ENCODE results near the gene PTPN14.

PTPN14 gene

DNA sequence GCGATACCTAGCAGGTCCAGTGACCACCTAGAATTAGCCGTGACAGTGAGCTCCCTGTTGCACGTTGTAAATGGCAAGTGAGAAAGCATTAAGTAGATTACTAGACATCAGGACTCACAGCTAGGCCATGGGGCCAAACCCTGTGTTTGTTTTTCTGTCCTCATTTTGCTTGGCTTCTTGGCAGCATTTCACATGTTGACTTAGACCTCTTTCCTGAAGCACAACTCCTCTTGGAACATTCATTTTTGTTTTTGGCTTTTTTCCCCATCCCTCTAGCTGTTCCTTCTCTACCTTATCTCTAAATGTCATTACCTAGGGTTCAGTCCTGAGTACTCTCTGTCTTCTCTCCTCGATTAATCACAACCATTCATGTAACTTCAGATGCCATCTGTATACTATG is 16.9 kb upstream of the PTPN14 start:
- no peak for DNase-seq (ENCODE audit: low read depth in 2 of 2)

DNA sequence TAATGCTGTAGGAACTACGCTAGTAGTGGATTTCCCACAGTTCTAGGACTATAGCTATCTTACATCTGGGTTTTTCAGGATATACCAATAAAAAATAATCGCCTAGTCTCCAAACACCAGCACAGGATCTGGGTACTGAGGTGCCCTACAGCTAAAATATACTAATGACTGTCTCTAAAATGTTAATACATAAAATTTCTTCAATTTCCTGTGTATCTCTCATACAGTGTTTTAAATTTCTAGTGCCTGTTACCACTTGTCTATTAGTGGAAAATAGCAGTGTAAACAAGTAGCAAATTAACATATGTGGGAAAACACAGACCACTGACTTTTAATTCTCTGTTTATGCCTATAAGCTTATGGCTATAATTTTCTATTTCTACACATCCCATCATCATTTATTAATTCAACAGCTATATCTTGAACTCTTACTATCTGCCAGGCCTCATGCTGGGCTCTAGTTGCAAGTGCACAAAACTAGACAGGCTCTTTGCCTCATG is 16.1 kb upstream of the PTPN14 start:
- no peak for DNase-seq (ENCODE audit: low read depth in 2 of 2)

DNA sequence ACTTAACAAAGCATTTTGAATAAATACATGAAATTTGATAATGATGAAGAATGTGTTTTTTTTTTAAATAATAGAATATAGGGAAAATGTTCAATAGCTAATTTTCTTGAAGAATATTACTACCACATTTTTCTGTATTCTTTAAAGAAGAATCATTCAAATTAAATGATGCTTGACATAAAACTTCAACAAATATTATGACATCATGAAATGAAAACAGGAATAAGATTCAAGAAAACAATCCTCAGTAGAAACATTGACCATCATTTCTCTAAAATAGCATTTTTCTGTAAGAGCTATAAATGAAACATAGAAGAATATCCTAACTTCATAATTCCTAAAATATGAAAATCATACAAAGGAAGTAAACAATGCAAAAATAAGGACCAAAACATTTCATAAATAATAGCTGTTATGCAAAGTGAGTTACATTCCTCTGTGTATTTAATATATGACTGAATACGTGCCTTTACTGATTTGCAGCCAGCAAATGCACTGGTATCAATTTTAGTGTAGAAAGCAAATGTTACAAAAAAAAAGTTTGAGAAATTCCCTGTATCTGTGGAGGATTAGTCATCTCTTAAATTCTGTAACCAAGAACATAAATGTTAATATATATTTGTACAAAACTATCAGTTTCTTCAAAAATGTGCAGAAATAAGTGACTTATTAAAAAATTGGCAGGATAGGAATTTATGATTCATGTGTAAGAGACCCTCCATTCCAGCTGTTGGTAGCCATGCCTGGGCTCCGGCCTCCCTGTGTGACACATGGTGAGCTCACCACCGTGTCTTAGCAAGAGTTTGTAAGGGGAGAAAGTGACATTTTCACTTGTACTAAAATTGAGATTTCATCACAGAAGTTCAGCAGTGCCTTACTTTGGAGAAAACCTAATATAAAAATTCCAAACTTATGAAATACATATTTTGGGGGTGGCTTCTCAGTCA is 15.0 kb upstream of the PTPN14 start:
- no peak for DNase-seq (ENCODE audit: low read depth in 2 of 2)

DNA sequence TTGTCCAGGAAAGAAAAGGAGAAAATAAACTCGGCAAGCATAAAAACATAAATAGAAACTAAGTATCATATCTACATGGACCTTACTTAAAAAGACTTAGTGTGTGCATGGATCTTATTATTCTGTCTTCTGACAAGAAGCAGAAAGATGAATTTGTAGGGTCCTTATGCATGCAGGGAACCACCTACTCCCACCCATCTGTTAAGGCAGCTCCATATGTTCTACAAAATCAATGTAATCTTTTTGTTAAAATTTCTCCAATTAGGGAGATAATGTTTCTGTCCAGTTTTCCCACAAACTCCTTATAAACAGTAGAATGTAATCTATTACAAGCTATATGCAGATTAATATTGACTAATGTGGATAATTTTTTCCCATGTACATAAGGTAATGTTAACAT is 13.9 kb upstream of the PTPN14 start:
- no peak for DNase-seq (ENCODE audit: low read depth in 2 of 2)

- no peak for DNase-seq (ENCODE audit: low read depth in 2 of 2)
These were observed 12.5 kb upstream of the PTPN14 start for GRCh38 chr1:214563881-214564280.

DNA sequence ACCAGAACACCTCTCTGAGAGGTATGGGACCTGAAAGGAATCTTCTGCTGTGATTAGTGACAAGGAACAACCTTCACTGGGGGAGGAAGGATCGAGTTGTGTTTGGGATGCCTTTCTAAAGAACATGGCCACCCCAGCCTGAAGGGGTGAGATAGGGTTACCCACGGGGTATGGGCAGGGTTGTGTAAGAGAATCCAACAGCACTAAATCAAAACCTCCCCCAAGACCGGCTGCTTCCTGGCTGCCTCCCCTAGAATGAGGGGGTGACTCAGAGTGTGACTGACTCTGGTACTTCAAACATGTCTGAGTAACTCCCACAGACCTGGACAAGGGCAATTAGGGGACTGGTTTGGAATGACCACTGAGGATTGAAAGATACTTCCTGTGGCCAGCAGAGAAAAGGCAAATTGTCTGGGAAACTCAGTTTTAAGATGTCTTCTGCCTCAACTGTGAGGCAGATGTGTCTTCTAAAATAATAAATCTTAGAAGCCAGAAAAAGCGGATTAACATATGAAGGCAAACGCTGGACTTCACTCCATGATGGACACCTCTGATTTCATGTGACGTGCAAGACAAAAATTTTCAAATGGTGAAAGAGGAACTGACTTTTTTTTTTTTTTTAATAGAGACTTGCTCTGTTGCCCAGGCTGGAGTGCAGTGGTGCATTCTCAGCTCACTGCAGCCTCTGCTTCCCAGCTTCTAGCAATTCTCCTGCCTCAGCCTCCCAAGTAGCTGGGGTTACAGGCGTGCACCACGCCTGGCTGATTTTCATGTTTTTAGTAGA is 6.7 kb upstream of the PTPN14 start:
- DNase-seq (ENCODE audit: low read depth in 2 of 2) = no peak

GRCh38 chr1:214553142-214553710 is 1.8 kb upstream of the PTPN14 start:
- DNase-seq (ENCODE audit: low read depth in 2 of 2) = no peak

DNA sequence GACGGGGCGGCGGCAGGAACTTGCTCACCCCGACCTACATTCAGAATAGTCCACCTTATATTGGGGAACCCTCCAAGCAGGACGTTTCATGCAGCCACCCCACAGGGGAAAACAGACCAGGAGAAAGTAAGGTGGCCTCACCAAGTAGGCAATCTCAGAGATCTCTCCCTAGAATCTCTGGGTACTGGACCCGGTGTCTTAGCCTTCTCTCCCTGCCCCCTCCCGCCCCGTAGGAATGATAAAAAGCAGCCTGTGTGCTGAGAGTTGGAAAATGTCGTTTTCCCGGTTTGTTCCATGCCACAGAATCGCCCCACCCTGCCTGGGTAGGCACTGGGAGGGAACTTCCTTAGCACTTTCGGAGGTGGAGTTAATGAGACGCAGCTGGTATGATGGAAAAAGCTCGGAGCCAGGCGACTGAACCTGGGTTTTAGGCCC is 789 bp upstream of the PTPN14 start:
- no peak for DNase-seq (ENCODE audit: low read depth in 2 of 2)

GRCh38 chr1:214550857-214551435 is 456 bp downstream of the PTPN14 start:
- DNase-seq (ENCODE audit: low read depth in 2 of 2) = no peak

GRCh38 chr1:214550013-214550856 is 1.2 kb downstream of the PTPN14 start:
- no peak for DNase-seq (ENCODE audit: low read depth in 2 of 2)

- no peak for DNase-seq (ENCODE audit: low read depth in 2 of 2)
These were observed 1.8 kb downstream of the PTPN14 start for GRCh38 chr1:214549604-214550003.

GRCh38 chr1:214548988-214549387 is 2.4 kb downstream of the PTPN14 start:
- DNase-seq (ENCODE audit: low read depth in 2 of 2) = no peak

- no peak for DNase-seq (ENCODE audit: low read depth in 2 of 2)
These were observed 3.1 kb downstream of the PTPN14 start for GRCh38 chr1:214548271-214548670.

GRCh38 chr1:214547747-214548146 is 3.7 kb downstream of the PTPN14 start:
- DNase-seq (ENCODE audit: low read depth in 2 of 2) = no peak

- DNase-seq (ENCODE audit: low read depth in 2 of 2) = no peak
These were observed 4.3 kb downstream of the PTPN14 start for GRCh38 chr1:214546886-214547641.

DNA sequence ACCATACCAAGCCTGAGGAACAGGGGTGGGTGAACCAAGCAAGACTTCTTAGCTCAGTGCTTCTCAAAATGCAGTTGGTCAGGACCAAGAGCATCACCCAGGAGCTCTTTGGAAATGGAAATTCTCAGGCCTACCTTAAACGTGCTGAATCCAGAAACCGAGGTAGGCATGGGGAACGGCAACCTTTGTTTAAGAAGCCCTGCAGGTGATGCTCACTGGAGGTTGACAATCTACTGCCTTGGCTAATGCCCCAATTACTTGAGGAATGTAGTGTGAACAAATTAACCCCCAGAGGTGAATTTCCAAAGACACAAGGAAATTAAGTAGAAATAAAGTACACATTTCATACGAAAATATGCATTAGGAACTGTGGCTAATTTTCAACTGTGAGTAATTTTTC is 5.3 kb downstream of the PTPN14 start:
- no peak for DNase-seq (ENCODE audit: low read depth in 2 of 2)

- DNase-seq (ENCODE audit: low read depth in 2 of 2) = no peak
These were observed 6.1 kb downstream of the PTPN14 start for GRCh38 chr1:214545293-214545692.

DNA sequence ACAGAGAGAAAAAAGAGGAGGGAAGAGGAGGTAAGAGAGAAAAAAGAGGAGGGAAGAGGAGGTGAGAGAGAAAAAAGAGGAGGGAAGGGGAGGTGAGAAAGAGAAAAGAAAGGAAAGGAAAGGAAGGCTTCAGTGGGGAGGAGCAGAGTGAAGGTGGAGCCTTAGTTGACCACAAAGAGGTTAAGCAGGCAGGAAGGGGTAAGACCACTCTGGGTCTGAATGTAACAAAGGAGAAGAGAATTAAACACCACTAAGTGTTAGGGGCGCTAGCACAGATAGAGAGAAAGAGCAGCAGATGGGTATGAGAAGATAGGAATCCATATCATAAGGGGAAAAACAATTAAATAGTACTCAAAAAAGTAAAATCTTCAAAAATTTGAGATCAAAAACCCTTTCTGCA is 6.6 kb downstream of the PTPN14 start:
- DNase-seq (ENCODE audit: low read depth in 2 of 2) = no peak

- DNase-seq (ENCODE audit: low read depth in 2 of 2) = no peak
These were observed 8.9 kb downstream of the PTPN14 start for GRCh38 chr1:214542275-214543199.

All from stimulated activated CD4-positive, alpha-beta T cell treated with anti-CD3 and anti-CD28 coated beads, Interleukin-1b, Interleukin-23, amount 100 ng/mL, for 1 hour (primary cell).